Esophagus muscularis mucosa (tissue), 4 donors: ENCODE measurements around the gene COG5. TPM values are rescaled to one million over a fixed set of nuclear protein-coding genes. Genes with fewer than 3 reads are reported as not detected.

Experiments used
- DNase-seq: peaks from one replicate; pipeline ENCODE4 v3.0.0-alpha.2; 2017; ENCODE audit errors: extremely low spot score
- H3K27ac ChIP-seq, 4 donors: fragments of 200-600 bp; sonication (generic); replicated peaks in 1 of 4; 1 replicate in 3 of 4; 2 replicates in 1 of 4; pipeline ENCODE4 v1.5.1; 2016 to 2019; ENCODE audit warnings: mild to moderate bottlenecking in 1 of 4
- H3K27me3 ChIP-seq, 4 donors: fragments of 200-600 bp; sonication (generic); one replicate each; pipeline versions ENCODE4 v1.5.1 to v1.6.0; 2016 to 2019
- H3K36me3 ChIP-seq, 4 donors: fragments of 200-600 bp; sonication (generic); one replicate each; pipeline ENCODE4 v1.5.1; 2016 to 2019
- H3K4me1 ChIP-seq, 4 donors: fragments of 200-600 bp; sonication (generic); one replicate each; pipeline ENCODE4 v1.5.1; 2016 to 2019
- H3K4me3 ChIP-seq, 4 donors: fragments of 200-600 bp; sonication (generic); 1 replicate in 2 of 4; 2 replicates in 2 of 4; pipeline ENCODE4 v1.5.1; 2016 to 2019; ENCODE audit warnings: mild to moderate bottlenecking in 4 of 4, moderate library complexity in 1 of 4
- H3K9me3 ChIP-seq, 4 donors: fragments of 200-600 bp; sonication (generic); 1 replicate in 3 of 4; 2 replicates in 1 of 4; pipeline ENCODE4 v1.5.1; 2016 to 2019
- EP300 ChIP-seq: sonication (generic); formaldehyde crosslinking; IDR thresholded peaks from one replicate; pipeline ENCODE4 v1.6.1; 2017; ENCODE audit warnings: antibody characterized with exemption
- POLR2A ChIP-seq: fragments of 450-650 bp; IDR thresholded peaks from one replicate; pipeline ENCODE4 v1.6.1; 2017; ENCODE audit warnings: antibody characterized with exemption, moderate library complexity, mild to moderate bottlenecking, low read depth
- POLR2AphosphoS5 ChIP-seq, 2 donors: sonication (generic); formaldehyde crosslinking; IDR thresholded peaks; one replicate each; pipeline ENCODE4 v1.6.1; 2017; ENCODE audit warnings: antibody characterized with exemption in 2 of 2
- WGBS: methylation state at CpG from one replicate; pipeline ENCODE4 v1.1.5; 2018; 5-methylcytosine and 5-hydroxymethylcytosine counted together
- intact Hi-C: fragments of 100-400 bp; cut with DNase I; formaldehyde crosslinking; loops from one replicate; pipeline ENCODE4 v1.15.1; 2023
- total RNA-seq, 4 donors: library from RNA; depleted of rRNA; stranded (reverse); fragments of >200 nt; gene quantifications; one replicate each; pipeline versions ENCODE4 v1.1.0 to v1.2.1, GENCODE V29; 2016
- TF ChIP-seq, protein P1 (sequence below), 3 experiments: fragments of 200-600 bp in 2 of 3; fragments of 450-650 bp in 1 of 3; sonication (generic) in 2 of 3; IDR thresholded peaks; one replicate each; pipeline ENCODE4 v1.5.1; 2017 to 2019; ENCODE audit warnings: antibody characterized with exemption in 3 of 3, mild to moderate bottlenecking in 2 of 3, moderate library complexity in 1 of 3

COG5 gene
- total RNA-seq, 4 donors from 2014 or later = 20.3 to 33.4 (median 24.9) TPM

DNA sequence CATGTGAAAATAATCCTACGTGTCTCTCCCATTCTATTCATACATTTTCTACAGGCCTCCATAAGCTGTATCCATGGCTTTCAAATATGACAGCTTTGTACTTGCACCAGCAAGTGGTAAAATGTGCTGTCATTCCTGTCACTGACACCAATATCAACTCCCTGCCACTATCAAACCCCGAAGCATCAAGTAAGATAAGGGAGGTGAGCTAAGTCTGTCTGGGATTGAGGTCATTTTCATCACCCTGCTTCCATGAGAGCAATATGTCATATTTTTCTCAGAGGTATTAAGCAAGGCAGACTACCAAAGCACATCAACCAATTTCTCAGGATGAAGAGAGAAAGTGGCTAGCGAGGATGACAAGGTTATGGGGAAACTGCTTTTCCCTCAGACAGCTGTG lies 82.8 kb downstream of the COG5 start:
- DNase-seq = no peak
- TF ChIP-seq POLR2AphosphoS5 (IDR thresholded peaks at IDR 0.05) (no peak), POLR2A (no peak), EP300 (no peak)
- TF ChIP-seq, protein P1, sequence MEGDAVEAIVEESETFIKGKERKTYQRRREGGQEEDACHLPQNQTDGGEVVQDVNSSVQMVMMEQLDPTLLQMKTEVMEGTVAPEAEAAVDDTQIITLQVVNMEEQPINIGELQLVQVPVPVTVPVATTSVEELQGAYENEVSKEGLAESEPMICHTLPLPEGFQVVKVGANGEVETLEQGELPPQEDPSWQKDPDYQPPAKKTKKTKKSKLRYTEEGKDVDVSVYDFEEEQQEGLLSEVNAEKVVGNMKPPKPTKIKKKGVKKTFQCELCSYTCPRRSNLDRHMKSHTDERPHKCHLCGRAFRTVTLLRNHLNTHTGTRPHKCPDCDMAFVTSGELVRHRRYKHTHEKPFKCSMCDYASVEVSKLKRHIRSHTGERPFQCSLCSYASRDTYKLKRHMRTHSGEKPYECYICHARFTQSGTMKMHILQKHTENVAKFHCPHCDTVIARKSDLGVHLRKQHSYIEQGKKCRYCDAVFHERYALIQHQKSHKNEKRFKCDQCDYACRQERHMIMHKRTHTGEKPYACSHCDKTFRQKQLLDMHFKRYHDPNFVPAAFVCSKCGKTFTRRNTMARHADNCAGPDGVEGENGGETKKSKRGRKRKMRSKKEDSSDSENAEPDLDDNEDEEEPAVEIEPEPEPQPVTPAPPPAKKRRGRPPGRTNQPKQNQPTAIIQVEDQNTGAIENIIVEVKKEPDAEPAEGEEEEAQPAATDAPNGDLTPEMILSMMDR (IDR thresholded peaks at IDR 0.05) = no peak
- H3K9me3 ChIP-seq = no peaks in the 10 kb centered on the region
- intact Hi-C loops = no loop called here
- H3K4me3 ChIP-seq = no peak overlapping the region
- WGBS = 97% methylated on average over 3 of the region's 3 CpGs
- H3K27ac ChIP-seq = no peak overlapping the region
- peaks cover 0 to 5% (median 1%) of the 10 kb centered on the region in 4 donors for H3K4me1 ChIP-seq
- no peaks in the 10 kb centered on the region for H3K27me3 ChIP-seq
- no peaks in the 10 kb centered on the region for H3K36me3 ChIP-seq

DNA sequence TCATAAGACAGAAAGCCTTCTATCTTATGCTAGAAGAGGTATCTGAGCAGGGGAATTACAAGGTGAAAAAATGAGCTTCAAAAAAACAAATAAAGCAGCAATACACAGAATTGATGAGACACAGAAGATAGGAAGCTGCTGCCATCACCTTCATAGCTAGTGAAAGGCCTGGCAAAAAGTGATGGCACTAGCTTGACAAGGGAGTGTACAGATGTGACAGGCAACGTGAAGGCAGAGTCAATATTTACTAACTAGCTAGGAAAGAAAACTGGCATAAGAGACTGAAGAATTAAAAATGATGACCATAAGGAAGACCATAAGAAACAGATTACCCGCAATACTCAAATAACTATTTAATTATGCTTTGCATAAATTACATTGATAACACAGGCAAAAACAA lies 84.4 kb downstream of the COG5 start:
- no peak for DNase-seq
- Histone ChIP-seq H3K27me3 (no peaks in the 10 kb centered on the region), H3K36me3 (no peaks in the 10 kb centered on the region), H3K4me1 (peaks cover 0 to 5% (median 1%) of the 10 kb centered on the region in 4 donors), H3K4me3 (no peak overlapping the region), H3K27ac (no peak overlapping the region), H3K9me3 (no peaks in the 10 kb centered on the region)
- intact Hi-C loops = no loop called here
- WGBS = 86% methylated on average over 2 of the region's 2 CpGs
- TF ChIP-seq EP300 (no peak), POLR2AphosphoS5 (IDR thresholded peaks at IDR 0.05) (no peak), POLR2A (no peak)
- TF ChIP-seq, protein P1 (IDR thresholded peaks at IDR 0.05) = no peak

DNA sequence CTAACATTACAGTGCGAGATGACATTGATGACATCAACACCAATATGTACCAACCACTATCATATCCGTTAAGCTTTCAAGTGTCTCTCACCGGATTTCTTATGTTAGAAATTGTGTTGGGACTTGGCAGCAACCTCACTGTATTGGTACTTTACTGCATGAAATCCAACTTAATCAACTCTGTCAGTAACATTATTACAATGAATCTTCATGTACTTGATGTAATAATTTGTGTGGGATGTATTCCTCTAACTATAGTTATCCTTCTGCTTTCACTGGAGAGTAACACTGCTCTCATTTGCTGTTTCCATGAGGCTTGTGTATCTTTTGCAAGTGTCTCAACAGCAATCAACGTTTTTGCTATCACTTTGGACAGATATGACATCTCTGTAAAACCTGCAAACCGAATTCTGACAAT lies 89.6 kb downstream of the COG5 start:
- DNase-seq = no peak
- 87% methylated on average over 5 of the region's 5 CpGs for WGBS
- Histone ChIP-seq H3K4me1 (peaks cover 0 to 5% (median 1%) of the 10 kb centered on the region in 4 donors), H3K36me3 (no peaks in the 10 kb centered on the region), H3K9me3 (no peaks in the 10 kb centered on the region), H3K4me3 (no peak overlapping the region), H3K27ac (no peak overlapping the region), H3K27me3 (no peaks in the 10 kb centered on the region)
- intact Hi-C loops = no loop called here
- TF ChIP-seq EP300 (no peak), POLR2A (no peak), POLR2AphosphoS5 (IDR thresholded peaks at IDR 0.05) (no peak)
- TF ChIP-seq, protein P1 (IDR thresholded peaks at IDR 0.05) = no peak

DNA sequence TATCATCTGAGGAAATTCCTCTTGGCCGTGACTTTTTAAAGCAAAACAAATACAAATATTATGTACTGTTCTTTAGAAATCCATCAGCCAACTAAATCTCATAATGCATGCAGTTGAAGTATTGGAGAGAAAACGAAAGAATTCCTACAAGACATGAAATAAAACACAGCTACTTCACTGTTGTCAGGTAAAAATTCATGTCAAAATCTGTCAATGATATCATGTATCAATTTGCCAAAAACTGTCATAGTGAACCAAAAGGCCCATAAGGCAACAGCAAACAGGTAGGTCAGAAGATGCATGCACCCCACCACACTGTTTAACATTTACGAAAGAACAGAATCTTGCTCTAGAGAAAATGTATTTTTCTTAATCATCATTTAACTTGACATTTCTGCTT lies 91.6 kb downstream of the COG5 start:
- no peak overlapping the region for H3K4me3 ChIP-seq

More for the DNA sequence above, 91.6 kb downstream of the COG5 start:
- Histone ChIP-seq H3K9me3 (no peaks in the 10 kb centered on the region), H3K4me1 (peaks cover 0 to 5% (median 1%) of the 10 kb centered on the region in 4 donors), H3K27ac (no peak overlapping the region), H3K36me3 (no peaks in the 10 kb centered on the region), H3K27me3 (no peaks in the 10 kb centered on the region)
- TF ChIP-seq, protein P1 (IDR thresholded peaks at IDR 0.05) = no peak
- TF ChIP-seq EP300 (no peak), POLR2AphosphoS5 (IDR thresholded peaks at IDR 0.05) (no peak), POLR2A (no peak)
- intact Hi-C loops = no loop called here
- whole genome bisulfite sequencing = 76% methylated on average over 3 of the region's 3 CpGs
- DNase-seq = no peak
